HG02970 (cell line): ENCODE results near the gene MACROH2A1.

ENCODE experiments used
- ATAC-seq: cut with Tn5 transposase; IDR thresholded peaks from one replicate; pipeline ENCODE4 v1.9.1; 2021; ENCODE audit warnings: mild to moderate bottlenecking, moderate library complexity, moderate number of reproducible peaks; ENCODE audit not compliant: unreplicated experiment, low FRiP score

The MACROH2A1 gene

DNA sequence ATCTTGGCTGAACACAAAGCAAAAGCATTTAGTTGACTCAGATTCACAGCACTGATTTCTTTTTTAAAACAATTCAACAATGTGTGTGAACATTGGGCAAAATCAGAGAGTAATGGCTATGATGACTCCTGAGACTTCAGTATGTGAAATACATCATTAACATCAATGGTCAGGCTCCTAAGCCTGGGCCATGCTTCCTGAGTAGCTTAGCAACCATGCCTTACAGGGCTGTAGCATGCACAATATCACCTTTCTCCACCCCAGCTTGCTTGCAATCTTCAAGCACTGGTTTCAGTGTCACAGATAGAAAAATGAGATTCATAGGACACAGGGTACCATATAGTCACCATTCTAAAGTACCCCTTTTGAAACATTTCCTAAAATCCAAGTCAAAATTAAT lies 41.3 kb downstream of the MACROH2A1 start:
- no peak for ATAC-seq

DNA sequence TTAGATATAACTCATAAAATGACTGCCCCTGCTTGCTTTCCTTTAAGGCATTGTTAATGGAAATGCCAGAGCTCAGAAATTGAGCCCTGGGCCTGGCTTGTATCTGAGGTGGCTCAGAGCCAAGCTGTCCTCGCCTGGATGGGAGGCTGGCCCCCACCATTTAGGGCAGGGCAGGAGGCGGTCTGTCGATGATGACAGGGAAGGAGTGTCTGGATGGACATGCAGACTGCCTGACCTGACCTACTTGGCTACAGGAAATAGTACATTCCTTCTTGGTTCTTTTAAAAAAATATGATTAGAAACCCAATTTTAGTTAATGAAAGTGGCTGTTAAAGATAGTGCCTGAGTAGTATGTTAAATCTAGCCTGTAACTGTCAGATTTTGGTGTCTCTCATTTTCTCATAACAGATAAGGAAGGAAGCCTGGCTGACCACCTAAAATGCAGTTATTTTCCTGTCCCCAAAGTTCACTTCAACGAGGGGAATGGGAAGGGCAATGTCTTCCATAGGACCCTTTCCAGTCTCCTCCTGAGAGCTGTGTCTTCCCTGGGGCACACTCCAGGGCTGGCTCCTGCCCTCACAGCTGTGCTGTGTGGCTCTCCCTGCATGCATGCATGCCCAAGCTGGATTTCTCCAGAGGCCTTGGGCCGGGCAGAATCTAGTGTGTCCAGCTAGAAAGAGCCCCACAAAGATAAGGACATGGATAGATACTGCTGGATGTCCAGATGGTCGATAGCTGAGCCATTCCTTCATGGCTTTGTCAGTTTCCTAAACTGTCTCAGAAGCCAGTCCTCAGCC lies 42.3 kb downstream of the MACROH2A1 start:
- no peak for ATAC-seq

DNA sequence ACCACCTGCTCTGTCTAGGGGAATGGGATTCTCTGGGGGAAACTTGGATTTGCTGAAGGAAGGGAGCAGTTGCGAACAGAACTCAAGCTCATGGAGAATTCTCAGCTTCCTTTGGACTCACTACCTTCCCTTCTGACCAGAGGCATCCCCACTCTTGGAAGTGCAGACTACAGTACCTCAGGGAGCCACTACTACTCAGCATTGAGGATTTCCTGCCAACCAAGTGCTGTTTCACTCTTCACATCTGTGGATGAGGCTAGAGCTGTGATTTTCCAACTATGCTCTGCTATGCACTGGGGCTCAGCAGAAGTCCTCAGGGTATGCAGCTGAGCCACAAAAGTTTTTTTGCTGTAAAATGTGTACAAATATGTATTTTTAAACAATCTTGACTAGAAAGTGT lies 43.9 kb downstream of the MACROH2A1 start:
- no peak for ATAC-seq

DNA sequence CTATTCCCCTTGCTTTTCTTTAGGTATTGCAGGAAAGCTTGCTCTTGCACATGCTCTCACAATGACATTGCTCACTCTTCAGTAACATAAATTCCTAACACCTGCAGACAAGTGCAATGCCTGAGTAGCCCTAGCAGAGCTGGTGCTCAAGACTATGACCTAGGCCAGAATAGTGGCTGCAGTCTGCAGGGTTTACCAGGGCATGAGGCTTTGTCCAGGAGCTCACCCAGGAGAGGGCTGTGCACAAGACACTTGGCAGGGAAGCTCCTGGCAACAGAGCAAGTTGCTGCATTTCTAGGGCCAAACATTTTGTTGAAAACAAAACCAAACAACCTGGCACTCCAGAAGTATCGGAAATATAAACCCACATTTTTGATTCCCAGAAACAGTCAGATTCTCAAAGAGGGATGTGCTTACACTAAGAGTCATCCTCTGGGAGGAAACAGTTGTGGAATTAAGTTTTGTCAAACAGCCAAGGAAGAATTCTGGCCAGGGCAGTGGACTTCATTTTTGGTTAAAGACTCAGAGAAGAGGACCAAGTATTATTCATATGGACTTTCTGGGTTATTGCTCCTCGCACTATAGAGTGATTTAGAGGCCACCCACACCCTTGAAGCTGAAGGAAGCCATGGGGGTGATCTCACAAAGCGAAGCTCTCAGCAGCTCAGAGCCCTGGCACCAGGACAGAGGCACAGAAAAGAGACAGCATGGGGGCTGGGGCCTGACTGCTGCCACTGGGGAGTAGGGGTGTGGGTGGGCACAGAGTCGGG lies 44.9 kb downstream of the MACROH2A1 start:
- ATAC-seq, result no peak

DNA sequence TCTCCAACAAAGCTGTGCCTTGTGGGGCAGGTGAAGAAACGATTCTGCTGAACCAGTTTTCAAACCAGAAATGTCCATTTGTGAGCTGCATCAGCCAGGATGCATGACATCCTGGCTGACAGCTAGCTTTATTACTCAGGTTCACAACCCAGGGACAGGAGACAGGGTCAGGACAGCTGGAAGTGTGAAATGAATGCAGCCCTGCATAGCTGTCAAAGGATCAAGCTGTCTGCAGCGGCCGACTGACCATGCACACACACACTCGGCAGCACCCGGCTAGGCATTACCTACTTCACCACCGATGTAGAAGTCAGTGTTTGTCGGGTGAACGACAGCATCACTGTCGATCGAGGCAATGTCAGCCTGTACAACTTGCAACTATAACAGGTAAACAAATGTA lies 48.5 kb downstream of the MACROH2A1 start:
- ATAC-seq, result no peak

DNA sequence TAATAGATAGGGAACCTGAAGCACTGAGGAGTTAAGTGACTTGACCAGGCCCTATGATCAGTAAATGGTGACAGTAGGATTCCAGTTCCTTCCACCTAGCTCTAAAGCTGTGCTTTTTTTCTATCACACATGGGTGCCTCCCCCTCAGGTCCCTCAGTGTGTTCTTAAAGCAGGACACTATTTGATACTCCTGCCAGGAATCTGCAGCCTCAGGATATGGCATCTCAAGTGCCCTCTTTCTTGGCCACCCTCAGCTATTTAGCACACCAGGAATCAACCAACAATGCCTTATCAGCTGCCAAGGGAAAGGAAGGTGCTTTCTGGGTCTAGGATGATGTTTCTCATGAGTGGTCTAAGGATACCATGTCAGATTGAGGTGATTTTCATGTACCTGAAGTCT lies 49.1 kb downstream of the MACROH2A1 start:
- ATAC-seq, result no peak

DNA sequence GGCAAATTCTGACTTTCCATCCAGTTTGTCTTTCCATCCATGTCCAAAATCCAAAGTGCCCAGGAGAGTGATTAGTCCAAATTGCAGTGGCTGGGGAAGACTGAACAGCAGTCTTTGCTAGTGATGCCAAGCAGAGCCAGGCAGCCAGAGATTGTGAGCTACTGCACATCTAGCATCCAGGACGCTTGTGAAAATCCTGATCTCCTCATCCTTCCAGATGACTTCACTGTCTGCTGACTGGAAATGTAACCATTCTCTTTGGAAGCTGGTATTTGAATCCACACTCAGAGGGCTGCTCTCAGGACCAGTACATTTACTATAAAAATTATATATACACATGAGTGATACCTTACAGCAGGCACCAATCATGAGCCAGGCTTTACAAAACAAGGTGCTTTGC lies 49.6 kb downstream of the MACROH2A1 start:
- no peak for ATAC-seq

DNA sequence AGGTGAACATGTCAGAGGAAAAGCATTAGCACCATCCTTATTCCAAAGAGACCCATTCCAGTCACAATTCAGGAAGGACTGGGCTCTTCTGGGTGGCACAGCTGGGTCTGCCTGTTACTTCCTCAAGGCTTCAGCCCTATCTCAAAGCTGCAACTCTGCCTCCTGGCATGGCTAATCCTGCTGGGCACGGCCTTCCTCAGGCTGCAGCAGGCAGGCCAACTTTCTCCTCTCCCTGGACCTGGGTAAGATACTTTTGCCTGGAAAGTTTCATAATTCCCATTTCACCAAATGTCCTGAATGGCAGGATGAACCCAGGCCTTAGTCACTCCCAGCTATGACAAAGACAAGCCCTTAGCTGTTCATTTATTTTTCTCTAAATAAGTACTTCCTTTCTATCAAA lies 50.1 kb downstream of the MACROH2A1 start:
- ATAC-seq, result no peak

DNA sequence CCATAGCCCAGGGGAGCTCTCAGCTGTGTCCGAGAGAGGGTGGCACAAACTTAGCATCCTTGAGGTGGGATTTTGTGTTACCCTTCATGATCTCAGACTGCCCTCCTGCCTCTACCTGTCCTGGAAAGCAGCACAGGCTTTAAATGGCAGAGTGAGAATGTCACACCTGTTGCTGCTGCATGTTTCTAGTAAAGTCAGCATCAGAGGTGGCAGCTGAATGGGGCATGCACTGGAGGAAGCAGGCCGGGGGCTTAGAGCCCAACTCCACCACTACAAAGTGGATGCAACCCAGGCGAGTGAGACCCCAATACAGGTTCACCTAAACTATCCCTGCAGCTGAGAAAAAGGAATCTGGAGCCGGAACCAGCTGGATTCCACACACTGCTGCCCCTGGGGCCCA lies 51.6 kb downstream of the MACROH2A1 start:
- no peak for ATAC-seq

DNA sequence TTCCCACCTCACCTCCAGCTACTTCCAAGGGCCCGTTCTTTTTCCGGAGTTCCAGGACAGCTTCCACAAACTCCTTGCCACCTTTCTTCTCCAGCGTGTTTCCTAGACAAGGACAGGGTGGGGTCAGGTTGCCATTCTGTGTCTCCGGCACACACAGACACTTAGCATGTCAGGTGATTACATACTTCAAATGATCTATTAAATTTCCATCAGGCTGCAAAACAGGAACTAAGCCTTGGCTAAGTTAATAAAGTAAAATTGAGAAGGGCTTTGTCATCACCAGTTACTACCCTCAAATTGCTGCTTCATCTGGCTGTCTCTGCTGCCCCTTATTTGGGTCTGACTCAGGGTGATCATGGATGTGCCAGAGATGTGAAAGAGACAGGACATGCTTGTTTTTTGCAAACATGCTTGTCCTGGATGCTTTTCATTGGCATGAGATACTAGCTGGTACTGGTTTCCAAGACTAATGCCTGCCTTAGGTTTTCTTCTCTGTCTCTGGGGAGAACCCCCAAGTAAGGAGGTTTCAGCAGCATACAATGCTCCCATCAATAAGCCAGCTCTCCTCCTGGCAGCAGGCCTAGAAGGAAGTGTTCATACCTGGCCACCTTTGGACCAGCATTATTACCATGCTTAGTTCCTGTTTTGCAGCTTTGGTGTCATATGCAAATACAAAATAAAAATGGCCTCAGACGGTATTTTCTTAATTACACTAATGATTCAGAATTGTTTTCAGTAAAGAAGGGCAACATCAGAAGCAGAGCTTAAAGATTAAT lies 52.9 kb downstream of the MACROH2A1 start:
- no peak for ATAC-seq

DNA sequence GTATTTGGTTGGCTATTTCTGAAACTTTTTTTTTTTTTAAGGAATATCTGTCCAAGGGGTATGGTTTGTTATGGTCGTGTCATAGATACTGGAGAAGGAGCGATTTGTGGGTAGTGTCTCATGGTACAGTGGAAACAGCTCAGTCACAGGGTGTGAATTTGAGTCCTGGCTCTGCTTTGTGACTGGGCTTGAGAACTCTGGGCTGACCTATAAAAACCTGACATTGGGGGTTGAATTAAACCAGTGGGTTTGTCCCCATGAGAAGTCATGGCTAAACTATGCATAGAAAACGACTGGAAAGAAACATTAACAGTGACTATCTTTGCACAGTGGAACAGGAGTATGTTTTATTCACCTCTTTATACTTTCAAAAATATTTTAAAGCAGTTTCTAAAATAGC lies 54.7 kb downstream of the MACROH2A1 start:
- no peak for ATAC-seq

DNA sequence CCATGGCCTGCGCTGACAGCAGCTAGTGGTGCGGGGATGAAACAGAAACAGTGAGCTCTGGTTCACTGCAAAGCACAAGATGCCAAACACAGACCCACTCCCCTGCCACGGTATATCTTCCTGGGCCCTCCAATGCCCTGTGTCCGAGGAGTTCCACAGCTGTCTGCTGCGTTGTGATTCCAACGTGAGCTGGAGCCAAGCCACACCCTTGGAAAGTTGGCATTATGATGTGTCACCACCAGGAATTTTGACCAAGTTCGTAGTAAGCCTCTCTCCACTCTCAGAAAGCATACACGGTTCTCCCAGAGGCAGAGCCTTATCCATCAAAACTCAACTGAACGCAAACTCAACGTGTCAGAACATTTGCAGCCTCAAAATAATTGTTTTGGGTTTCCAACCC lies 55.6 kb downstream of the MACROH2A1 start:
- ATAC-seq, result no peak

DNA sequence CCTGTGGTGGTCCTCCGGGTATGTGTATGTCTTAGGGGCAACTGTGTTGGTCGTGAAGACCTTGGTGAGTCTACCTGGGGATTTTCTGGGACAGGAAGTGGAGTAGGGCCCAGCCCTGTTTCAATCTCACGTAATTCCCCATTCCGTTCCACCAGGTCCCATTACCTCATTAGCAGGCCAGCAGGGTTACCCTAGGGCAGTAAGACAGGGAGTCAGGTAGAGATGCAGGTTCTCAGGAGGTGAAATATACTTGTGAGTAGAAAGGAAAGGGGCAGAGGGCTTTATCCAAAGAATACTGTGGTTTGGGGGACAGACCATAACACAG lies 56.5 kb downstream of the MACROH2A1 start:
- no peak for ATAC-seq

DNA sequence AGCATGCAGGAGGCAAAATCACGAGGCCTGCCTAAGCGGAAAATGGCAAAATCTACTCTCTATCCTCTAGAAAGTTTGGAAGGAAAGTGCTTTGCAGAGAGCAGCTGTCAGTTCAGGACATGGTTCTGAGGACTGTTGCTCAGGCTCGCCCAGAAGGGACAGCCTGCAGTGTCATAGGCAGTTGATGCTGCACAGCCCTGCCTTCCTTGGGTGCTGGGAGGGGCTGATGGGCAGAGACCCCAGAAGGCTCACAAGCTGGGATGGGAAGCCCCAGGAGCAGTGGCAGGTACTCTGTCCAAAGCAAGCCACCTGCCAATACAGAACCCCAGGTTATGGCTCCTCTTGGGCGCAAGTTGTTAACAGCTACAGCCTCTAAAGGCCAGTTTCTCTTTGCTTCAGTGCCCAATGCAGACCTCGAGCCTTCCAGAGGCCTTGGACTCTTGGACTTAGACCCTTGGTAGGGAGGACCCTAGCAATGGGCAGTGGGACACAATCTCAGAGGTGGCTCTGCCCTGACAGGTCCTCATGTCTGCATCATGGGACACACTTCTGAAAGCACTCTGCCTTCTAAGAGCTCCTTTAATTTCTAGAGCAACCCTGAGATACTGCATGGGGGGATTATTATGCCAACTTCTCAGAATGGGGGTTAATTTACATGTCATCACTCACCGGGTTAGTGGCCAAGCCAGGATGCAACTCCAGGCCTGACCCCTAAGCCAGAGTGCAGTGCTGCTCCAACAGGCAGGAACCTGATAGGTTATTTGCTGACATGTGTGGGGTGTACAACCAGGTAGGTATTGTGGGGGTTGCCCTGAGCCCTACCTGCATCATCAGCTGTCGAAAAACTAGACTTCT lies 57.1 kb downstream of the MACROH2A1 start:
- ATAC-seq, result no peak

DNA sequence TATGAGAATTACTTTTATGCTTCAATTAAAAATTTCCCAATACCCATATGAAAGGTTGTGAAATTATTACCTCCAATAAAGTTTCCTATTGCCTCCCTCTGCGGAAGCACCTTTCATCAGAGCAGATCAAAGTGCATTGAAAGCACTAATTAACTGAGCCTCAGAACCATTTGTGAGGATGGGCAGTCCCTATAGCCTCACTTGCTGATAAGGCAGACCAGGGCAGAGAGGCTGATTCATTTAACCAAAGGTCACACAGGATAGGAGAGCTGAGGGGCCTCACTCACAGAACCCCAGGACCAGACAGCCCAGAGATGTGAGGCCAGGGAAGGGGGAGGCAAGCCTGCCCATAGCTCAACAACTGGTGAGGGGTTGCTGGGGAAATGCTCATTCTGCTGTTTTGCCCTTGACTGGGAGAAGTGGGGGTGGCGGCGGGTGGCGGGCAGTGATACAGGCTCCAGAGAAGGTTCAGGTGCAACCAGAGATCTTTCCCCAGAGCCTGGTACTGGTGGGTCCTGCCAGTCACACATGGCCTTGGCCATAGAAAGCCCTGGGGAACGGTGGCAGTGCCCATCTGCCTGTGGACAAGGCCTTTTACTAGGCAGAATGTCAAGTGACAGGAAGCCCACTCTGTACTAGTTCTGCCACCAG lies 57.9 kb downstream of the MACROH2A1 start:
- no peak for ATAC-seq

DNA sequence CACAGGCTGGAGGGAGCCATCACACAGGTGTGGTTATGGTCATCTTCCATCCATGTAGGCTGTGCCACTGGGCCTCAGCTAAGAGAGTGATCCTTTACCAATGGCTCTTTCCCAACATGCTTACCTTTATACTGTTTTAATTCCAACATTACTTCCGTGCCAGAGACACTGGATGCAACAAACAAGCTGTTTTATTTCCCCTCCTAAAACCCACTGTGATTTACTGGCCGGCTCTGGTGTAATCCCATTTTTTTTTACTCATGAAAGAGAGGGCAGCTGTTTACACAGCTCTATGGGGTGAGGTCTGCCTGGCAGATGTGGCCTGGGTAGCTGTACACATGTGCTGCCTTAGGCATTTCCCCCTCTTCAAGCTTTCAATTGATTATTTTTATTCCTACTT lies 58.5 kb downstream of the MACROH2A1 start:
- no peak for ATAC-seq

DNA sequence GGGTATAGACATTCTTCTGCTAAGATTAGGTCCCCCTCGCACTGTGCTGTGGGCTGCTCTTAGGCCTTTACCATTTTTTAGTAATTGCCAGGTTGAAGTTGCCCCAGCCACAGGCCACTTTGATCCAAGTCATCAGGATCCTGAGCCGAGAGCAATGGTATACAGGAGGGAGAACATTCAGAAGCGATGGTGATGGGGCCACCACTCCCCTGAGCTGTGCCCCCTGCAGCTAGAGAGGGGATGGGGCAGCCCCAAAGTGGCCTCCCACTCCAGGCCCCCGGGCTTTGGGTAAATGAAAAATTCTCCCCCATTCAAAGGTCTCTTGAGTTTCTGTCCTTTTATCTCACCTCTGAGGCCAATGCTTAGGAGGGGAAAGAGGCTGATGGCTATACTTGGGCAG lies 59.4 kb downstream of the MACROH2A1 start:
- ATAC-seq, result no peak

DNA sequence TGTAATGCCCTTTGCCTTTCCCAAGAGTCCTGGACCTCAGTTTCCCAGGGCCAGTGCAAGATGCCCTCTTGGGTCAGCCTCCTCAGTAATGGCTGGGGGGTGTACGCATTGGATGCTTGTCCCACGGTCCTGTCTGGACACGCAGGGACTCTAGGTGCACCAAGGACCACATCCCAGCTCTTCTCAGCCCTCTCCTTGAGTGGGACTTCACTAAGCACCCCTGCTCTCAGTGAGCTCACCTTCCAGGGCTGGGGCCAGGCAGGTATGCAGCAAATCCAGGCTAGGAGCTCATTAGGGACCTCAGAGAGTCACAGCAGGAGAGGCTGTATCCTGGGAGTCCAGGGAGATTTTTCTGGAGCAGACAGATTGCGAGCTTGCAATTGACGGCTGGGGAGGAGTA lies 59.8 kb downstream of the MACROH2A1 start:
- ATAC-seq, result no peak

DNA sequence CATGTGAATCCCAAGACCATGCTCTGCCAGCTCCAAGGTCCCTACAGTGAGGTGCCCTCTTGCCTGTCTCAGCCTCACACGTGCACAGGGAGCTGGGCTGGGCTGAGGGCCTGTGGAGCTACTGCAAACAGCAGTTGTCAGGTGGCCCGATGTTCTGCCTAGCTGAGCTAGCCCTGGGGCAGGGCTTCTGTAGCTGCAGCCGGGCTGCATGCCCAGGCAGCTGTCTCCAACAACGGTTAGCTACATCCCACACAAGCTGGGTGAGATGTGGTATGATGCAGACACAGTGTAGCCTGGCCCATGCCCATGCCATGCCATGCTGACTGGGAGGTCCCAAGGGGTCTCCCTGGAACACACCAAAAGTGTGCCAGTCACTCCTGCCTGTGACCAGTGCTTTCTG lies 62.0 kb downstream of the MACROH2A1 start:
- ATAC-seq, result no peak
